ENCODE data around the gene CDK10. TPM values are rescaled to one million over a fixed set of nuclear protein-coding genes. Genes with fewer than 3 reads are reported as not detected.
A peak's percentile ranks its signal among the peaks of the same experiment; 100 is the strongest.

CDK10 gene
- total and polyA plus RNA-seq, 9 of the 15 experiments (the other 6 are each of a cell fraction or from before 2014, with no cell fraction given): 2.0 to 85.1 (median 40.1) TPM

DNA sequence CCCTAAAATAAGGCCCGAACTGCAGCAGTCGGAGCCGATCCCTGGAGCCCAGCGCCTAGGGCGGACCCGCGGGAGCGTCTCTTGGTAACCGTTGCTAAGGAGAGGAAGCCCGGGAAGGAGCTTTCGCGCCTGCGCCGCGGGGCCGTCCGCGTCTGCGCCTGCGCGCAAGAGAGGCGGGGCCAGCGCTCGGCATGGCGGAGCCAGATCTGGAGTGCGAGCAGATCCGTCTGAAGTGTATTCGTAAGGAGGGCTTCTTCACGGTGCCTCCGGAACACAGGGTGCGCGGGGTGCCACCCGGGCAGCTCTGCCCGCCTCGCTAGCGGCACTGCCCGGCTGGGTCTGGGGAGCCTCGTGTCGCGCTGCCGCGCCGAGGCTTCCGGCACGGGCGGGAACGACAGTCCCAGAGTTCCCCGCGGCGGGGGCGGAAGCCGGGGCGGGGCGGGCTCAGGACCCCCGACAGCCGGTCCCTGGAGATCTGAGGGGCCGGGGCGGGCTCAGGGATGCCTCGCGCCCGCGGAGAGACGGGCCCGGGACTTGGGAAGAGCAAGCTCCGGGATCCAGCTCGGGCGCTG is at the start of gene CDK10 (continued):
- TF ChIP-seq, protein P1, sequence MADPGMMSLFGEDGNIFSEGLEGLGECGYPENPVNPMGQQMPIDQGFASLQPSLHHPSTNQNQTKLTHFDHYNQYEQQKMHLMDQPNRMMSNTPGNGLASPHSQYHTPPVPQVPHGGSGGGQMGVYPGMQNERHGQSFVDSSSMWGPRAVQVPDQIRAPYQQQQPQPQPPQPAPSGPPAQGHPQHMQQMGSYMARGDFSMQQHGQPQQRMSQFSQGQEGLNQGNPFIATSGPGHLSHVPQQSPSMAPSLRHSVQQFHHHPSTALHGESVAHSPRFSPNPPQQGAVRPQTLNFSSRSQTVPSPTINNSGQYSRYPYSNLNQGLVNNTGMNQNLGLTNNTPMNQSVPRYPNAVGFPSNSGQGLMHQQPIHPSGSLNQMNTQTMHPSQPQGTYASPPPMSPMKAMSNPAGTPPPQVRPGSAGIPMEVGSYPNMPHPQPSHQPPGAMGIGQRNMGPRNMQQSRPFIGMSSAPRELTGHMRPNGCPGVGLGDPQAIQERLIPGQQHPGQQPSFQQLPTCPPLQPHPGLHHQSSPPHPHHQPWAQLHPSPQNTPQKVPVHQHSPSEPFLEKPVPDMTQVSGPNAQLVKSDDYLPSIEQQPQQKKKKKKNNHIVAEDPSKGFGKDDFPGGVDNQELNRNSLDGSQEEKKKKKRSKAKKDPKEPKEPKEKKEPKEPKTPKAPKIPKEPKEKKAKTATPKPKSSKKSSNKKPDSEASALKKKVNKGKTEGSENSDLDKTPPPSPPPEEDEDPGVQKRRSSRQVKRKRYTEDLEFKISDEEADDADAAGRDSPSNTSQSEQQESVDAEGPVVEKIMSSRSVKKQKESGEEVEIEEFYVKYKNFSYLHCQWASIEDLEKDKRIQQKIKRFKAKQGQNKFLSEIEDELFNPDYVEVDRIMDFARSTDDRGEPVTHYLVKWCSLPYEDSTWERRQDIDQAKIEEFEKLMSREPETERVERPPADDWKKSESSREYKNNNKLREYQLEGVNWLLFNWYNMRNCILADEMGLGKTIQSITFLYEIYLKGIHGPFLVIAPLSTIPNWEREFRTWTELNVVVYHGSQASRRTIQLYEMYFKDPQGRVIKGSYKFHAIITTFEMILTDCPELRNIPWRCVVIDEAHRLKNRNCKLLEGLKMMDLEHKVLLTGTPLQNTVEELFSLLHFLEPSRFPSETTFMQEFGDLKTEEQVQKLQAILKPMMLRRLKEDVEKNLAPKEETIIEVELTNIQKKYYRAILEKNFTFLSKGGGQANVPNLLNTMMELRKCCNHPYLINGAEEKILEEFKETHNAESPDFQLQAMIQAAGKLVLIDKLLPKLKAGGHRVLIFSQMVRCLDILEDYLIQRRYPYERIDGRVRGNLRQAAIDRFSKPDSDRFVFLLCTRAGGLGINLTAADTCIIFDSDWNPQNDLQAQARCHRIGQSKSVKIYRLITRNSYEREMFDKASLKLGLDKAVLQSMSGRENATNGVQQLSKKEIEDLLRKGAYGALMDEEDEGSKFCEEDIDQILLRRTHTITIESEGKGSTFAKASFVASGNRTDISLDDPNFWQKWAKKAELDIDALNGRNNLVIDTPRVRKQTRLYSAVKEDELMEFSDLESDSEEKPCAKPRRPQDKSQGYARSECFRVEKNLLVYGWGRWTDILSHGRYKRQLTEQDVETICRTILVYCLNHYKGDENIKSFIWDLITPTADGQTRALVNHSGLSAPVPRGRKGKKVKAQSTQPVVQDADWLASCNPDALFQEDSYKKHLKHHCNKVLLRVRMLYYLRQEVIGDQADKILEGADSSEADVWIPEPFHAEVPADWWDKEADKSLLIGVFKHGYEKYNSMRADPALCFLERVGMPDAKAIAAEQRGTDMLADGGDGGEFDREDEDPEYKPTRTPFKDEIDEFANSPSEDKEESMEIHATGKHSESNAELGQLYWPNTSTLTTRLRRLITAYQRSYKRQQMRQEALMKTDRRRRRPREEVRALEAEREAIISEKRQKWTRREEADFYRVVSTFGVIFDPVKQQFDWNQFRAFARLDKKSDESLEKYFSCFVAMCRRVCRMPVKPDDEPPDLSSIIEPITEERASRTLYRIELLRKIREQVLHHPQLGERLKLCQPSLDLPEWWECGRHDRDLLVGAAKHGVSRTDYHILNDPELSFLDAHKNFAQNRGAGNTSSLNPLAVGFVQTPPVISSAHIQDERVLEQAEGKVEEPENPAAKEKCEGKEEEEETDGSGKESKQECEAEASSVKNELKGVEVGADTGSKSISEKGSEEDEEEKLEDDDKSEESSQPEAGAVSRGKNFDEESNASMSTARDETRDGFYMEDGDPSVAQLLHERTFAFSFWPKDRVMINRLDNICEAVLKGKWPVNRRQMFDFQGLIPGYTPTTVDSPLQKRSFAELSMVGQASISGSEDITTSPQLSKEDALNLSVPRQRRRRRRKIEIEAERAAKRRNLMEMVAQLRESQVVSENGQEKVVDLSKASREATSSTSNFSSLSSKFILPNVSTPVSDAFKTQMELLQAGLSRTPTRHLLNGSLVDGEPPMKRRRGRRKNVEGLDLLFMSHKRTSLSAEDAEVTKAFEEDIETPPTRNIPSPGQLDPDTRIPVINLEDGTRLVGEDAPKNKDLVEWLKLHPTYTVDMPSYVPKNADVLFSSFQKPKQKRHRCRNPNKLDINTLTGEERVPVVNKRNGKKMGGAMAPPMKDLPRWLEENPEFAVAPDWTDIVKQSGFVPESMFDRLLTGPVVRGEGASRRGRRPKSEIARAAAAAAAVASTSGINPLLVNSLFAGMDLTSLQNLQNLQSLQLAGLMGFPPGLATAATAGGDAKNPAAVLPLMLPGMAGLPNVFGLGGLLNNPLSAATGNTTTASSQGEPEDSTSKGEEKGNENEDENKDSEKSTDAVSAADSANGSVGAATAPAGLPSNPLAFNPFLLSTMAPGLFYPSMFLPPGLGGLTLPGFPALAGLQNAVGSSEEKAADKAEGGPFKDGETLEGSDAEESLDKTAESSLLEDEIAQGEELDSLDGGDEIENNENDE (IDR thresholded peaks at IDR 0.05; ENCODE audit: low read depth, low read length): no peak
- TF ChIP-seq ZNF583 (CRISPR knock-in tag; IDR thresholded peaks at IDR 0.05): no peak
- TF ChIP-seq, protein P2, sequence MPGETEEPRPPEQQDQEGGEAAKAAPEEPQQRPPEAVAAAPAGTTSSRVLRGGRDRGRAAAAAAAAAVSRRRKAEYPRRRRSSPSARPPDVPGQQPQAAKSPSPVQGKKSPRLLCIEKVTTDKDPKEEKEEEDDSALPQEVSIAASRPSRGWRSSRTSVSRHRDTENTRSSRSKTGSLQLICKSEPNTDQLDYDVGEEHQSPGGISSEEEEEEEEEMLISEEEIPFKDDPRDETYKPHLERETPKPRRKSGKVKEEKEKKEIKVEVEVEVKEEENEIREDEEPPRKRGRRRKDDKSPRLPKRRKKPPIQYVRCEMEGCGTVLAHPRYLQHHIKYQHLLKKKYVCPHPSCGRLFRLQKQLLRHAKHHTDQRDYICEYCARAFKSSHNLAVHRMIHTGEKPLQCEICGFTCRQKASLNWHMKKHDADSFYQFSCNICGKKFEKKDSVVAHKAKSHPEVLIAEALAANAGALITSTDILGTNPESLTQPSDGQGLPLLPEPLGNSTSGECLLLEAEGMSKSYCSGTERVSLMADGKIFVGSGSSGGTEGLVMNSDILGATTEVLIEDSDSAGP (CRISPR knock-in tag; IDR thresholded peaks at IDR 0.05): no peak
- TF ChIP-seq TFAM (CRISPR knock-in tag; conservative IDR thresholded peaks at IDR 0.05): no peak
- TF ChIP-seq, protein P3, sequence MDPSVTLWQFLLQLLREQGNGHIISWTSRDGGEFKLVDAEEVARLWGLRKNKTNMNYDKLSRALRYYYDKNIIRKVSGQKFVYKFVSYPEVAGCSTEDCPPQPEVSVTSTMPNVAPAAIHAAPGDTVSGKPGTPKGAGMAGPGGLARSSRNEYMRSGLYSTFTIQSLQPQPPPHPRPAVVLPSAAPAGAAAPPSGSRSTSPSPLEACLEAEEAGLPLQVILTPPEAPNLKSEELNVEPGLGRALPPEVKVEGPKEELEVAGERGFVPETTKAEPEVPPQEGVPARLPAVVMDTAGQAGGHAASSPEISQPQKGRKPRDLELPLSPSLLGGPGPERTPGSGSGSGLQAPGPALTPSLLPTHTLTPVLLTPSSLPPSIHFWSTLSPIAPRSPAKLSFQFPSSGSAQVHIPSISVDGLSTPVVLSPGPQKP (CRISPR knock-in tag; IDR thresholded peaks at IDR 0.05): no peak
- no peak; a peak in 1 of 4 replicates for TF ChIP-seq KDM4B (IDR thresholded peaks at IDR 0.05; ENCODE audit: borderline replicate concordance in 2 of 2, low read depth in 1 of 2)
- TF ChIP-seq ELF1 (tag; IDR thresholded peaks at IDR 0.05): peak; percentile 87
- no peak for TF ChIP-seq RFX5 (IDR thresholded peaks at IDR 0.05; ENCODE audit: low read depth, low read length)
- TF ChIP-seq, protein P4, sequence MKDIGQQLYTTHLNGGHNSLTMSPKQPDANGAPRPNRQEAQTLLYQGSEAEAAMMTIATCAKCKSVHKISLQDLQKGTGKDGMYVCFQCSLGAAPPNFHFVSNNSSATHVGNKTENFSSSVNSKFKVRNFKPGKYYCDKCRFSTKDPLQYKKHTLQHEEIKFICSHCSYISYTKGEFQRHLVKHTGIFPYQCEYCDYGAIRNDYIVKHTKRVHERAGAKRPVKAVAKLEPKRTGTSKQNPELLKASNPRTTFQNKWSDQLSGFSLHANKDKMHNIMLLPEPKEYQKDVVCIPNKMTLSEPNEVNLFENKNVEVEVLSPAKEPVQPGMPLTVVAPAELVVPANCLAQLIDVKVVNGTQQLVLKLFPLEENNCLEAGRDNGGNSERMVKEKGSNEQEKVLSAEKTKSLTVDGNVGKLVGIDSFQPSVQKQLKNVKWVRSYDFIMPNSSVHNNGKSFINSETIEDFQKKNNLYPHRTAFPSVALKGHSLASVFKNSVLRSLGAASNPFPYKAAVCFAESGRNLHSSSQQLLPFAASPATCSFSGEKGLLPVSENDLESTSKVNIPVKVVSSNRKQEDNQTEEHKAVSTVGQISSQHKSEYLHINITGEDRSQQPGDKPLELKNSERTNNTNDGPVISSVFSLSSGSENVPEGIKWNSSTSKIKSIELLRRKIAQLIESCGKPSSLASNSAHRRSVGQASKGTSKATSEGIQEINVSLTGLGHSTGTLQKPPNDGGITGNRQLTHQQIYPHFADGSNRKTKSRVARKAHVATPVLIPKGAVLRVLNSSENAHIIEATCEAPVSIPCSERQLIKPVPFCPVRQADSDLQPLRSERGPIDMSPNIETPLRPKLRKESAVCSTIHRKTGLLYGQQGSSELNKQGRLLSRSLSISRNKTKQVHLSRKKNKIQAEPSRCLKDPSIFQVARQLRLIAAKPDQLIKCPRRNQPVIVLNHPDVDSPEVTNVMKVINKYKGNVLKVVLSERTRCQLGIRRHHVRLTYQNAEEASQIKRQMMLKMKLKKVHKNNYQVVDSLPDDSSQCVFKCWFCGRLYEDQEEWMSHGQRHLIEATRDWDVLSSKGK (CRISPR knock-in tag; IDR thresholded peaks at IDR 0.05): no peak
